GM19328 (cell line): ENCODE results near the gene BCOR.

Experiments
- ATAC-seq: cut with Tn5 transposase; IDR thresholded peaks from one replicate; pipeline ENCODE4 v1.9.1; 2021; ENCODE audit warnings: mild to moderate bottlenecking, moderate library complexity; ENCODE audit not compliant: unreplicated experiment

The BCOR gene

GRCh38 chrX:40068048-40068447 is 29.7 kb downstream of the BCOR start:
- ATAC-seq: no peak

GRCh38 chrX:40066700-40067099 is 31.1 kb downstream of the BCOR start:
- no peak for ATAC-seq

GRCh38 chrX:40065296-40066046 is 32.3 kb downstream of the BCOR start:
- no peak for ATAC-seq

- no peak for ATAC-seq
Observed at GRCh38 chrX:40064055-40064597, 33.6 kb downstream of the BCOR start.

GRCh38 chrX:40063555-40063954 is 34.2 kb downstream of the BCOR start:
- no peak for ATAC-seq

DNA sequence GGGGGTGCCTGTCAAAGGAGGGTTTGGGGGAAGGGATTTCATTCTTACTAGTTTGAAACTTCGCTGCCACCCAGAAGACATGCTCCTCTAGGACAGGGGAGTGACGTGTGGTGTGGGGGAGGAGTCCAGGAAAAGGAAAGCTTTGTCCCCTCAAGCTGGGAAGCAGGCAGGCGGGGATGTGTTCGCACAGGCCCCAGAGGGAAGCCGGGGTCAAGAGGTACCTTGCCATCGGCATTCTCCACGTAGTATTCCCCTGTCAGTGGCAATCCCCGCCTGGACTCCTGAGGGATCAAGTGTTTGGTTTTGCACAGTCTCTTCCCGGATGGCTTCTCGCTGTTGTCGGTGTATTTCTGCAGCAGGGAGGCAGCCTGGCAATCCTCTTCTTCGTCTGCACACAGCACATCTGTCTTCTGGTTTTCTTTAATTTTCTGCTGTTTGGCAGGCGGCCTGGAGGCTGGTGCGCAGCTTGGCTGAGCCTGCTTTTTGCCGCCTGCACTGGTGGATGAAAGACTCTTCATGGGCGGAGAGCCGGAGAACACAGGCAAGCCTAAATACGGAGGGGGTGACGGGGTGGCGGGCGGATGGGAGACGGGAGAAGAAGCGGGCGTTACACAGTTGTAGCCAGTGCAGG is 35.1 kb downstream of the BCOR start:
- ATAC-seq: no peak

GRCh38 chrX:40061871-40062524 is 35.8 kb downstream of the BCOR start:
- no peak for ATAC-seq

DNA sequence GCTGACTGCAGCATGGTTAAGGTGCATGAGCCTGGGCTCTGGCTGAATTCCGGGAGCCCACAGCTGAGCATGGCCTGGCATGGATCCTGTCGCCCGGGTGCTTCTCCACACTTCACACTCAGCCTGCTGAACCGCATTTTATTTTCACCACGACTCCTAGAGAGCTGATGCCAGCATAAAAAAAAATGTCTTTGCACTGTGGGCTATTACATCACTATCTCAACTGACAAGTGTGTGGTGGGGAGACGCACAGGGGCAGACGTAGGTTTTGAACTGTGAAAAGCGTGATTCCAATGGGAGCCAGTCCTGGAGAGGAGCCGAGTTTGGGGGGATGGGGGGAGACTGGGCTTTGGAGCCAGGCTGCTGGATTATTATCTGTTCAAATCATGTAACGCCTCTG is 36.8 kb downstream of the BCOR start:
- no peak for ATAC-seq

GRCh38 chrX:40060356-40060845 is 37.4 kb downstream of the BCOR start:
- ATAC-seq: no peak

DNA sequence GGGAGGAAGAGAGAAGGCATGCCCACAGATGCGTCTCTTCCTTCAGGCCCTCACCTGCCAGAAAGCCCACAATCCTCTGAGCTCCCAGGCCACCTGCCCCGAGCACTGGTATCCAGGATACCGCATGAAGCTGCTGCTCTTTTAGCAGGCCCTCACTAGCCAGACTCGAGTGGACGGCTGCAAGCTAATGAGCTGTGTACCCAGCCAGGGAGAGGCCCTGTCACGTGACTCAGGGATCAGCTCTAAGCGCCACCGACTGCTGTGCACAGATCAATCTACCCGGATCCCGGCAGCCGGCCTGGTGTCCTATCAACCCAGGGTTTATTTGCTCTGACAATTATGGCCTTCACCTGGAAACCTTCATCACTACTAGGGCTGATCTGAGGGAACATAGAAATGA is 39.0 kb downstream of the BCOR start:
- ATAC-seq: no peak

GRCh38 chrX:40057405-40057804 is 40.4 kb downstream of the BCOR start:
- no peak for ATAC-seq

- no peak for ATAC-seq
Observed at GRCh38 chrX:40056420-40056819, 41.3 kb downstream of the BCOR start.

DNA sequence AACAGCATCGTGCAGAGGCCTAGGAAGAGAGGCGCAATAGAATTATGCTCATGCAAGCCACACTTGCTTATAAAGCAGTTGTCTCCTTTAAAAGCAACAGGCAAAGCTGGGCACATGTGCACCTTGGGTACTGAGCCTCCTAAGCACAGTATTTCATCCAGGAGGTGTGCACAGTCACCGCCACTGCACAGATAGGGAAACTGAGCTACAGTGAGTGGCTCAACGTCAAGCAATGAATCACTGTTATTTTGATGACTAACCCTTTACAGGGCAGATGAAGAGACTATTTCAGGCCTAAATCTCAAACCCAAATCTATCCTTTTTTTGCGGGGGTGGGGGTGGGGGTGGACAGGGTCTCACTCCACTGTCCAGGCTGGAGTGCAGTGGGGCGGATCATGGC is 42.3 kb downstream of the BCOR start:
- ATAC-seq: no peak

DNA sequence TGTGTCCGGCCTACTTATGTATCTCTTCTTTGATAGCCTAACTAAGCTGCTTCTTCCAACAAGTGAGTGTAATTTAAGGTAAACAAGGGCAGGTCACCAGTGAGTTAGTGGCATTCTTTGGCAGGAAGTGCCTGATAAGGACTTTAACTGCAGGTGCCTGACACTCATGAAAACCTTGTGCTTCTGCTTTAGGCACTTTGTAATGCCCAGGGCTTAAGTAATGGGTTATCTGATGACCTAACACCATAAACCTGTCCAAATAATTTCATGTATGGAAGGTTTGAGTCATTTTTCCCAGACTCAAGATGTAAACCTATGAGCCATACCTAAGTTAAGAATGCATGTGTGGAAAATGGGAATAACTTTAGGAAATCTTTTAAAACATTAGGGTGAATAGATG is 43.0 kb downstream of the BCOR start:
- ATAC-seq: no peak

DNA sequence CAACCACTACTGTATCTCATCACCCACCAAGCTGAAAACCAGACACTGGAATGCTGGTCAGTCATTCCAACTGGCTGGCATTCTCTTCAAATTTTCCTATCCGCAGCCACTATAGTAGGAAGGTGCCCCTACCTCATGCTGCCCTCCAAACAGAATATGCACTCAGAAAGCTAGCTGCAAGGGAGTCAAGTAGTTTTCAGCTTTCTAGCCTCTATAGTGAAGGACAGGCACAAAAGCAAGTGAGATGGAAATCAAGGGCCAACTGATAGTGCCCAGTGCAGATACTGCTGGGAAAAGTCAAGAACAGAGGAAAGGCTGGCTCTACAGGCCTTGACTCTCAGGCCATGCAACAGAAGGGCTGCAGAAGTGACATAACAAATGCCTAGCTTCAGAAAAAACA is 47.2 kb downstream of the BCOR start:
- ATAC-seq: no peak

DNA sequence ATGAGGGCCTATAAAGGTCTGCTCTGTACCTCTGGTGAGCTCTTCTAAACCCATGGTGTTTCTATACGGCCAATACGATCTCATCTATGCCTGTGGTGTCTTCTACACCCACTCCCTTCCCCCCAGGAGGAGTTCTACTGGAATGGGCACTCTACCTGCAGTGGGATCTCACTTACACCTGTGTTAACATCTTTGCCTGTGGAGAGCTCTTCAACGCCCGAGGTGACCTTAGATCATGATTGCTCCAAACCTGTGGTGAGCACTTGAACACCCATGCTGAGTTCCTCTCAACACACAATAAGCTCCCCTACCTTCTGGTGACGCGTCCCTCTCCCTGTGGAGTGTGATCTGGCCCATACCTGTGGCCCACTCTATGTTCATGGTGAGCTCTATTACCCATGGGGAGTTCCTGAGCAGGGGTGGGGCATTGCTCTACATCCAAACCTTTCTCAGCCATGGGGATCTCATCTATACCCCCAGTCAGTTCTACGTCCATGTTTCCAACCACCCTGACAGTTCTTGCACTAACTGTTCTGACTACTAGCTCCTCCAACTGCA is 48.6 kb downstream of the BCOR start:
- no peak for ATAC-seq

DNA sequence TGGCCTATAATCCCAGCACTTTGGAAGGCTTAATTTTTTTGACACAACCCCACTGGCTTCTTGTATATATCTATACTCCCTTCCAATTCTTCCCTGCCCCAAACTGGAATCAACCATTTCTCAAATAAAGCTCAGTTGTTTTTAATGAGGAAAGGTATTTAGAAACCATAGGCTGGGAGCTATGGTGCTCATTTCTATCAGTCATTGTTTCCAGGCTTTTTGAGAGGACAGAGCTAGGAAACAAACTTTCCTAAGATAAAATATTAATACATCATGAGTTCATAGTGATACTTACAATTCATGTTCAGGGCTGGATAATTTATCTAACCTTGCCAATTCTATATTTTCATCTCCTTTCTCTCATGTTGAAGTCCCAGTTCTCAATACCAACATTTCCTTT is 50.3 kb downstream of the BCOR start:
- ATAC-seq: no peak

DNA sequence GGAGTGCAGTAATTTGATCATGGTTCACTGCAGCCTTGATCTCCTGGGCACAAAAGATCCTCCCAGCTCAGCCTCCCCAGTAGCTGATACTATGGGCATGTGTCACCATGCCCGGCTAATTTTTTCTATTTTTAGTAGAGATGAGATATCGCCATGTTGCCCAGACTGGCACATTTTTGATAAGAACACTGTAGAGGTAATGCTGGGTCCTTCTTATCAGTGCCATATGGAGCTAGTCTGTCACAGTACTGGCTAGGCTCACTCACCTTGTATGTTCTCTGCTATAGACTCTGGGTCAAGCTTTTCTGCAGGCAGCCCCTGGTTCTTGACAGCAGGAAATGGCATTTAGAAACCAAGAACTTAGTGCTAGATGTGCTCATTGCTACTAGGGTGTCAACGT is 53.9 kb downstream of the BCOR start:
- ATAC-seq: no peak

DNA sequence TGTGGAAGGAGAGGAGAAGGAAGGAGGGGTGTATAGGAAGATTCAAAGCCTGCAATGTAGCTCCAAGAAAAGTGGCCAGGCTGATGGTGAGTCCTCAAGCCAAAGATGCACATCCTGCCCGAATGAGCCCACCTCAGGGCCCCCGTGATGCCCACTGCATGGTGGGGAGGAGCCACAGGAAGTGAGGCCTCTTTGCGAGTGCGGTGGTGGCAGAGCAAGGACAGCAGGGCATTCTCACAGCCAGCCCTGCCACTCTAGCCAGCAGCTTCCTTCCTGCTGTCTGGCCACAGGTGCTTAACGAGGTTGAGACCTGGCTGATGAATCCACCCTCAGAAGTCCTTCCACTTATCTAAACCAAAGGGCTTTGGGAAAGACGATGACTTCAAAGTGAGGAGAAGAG is 55.8 kb downstream of the BCOR start:
- no peak for ATAC-seq

GRCh38 chrX:40040686-40041461 is 56.9 kb downstream of the BCOR start:
- no peak for ATAC-seq

GRCh38 chrX:40039887-40040286 is 57.9 kb downstream of the BCOR start:
- ATAC-seq: no peak
